H1 (cell line): ENCODE results near the gene TPRG1L. TPM values are rescaled to one million over a fixed set of nuclear protein-coding genes. Genes with fewer than 3 reads are reported as not detected.

Source experiments
- CTCF ChIA-PET: fragments of 300-600 bp; sonication (Branson Sonifier 250); formaldehyde crosslinking; loops from one replicate; lab custom pipeline; 2021; ENCODE audit not compliant: partially characterized antibody; lab: Charles Lee
- POLR2A ChIA-PET: fragments of 300-600 bp; sonication (Branson Sonifier 250); formaldehyde crosslinking; loops from one replicate; lab custom pipeline; 2021; ENCODE audit warnings: inconsistent platforms; ENCODE audit not compliant: partially characterized antibody; lab: Charles Lee
- DNase-seq, 2 experiments: peaks; one replicate each; pipeline versions ENCODE4 v3.0.0 to v3.0.0-alpha.2; 2010 to 2022; ENCODE audit warnings: low spot score in 2 of 2, low read depth in 1 of 2, mixed read lengths in 1 of 2
- FAIRE-seq: peaks from 2 replicates; lab custom pipeline; 2011; peaks lifted over from hg19 to GRCh38; lab: Jason Lieb, UNC
- H2AFZ ChIP-seq: 2 replicates; pipeline ENCODE4 v1.8.1; 2012; ENCODE audit warnings: low read length, inconsistent platforms
- H2AK5ac ChIP-seq: 2 replicates; pipeline ENCODE4 v1.6.1; 2013; ENCODE audit warnings: low read depth, low read length
- H2BK120ac ChIP-seq: replicated peaks from 2 replicates; pipeline ENCODE3; 2013; ENCODE audit warnings: low read depth, low read length, inconsistent platforms
- H2BK12ac ChIP-seq: 2 replicates; pipeline ENCODE4 v1.6.1; 2013; ENCODE audit warnings: low read depth, low read length
- H2BK15ac ChIP-seq: 2 replicates; pipeline ENCODE4 v1.6.1; 2013; ENCODE audit warnings: low read length
- H2BK20ac ChIP-seq: 2 replicates; pipeline ENCODE4 v1.6.1; 2013; ENCODE audit warnings: low read length
- H2BK5ac ChIP-seq: 2 replicates; pipeline ENCODE4 v1.6.1; 2013; ENCODE audit warnings: low read depth, low read length
- H3K14ac ChIP-seq: 2 replicates; pipeline ENCODE4 v1.6.1; 2013; ENCODE audit warnings: inconsistent platforms; ENCODE audit not compliant: insufficient read length
- H3K18ac ChIP-seq: 2 replicates; pipeline ENCODE4 v1.6.1; 2013; ENCODE audit warnings: low read length; ENCODE audit errors: extremely low read depth
- H3K23ac ChIP-seq: 2 replicates; pipeline ENCODE4 v1.6.1; 2013; ENCODE audit warnings: inconsistent platforms; ENCODE audit not compliant: insufficient read length
- H3K23me2 ChIP-seq: 2 replicates; pipeline ENCODE4 v1.6.1; 2013; ENCODE audit warnings: low read depth, low read length
- H3K27ac ChIP-seq: 2 replicates; pipeline ENCODE4 v1.6.1; 2011; ENCODE audit warnings: low read depth, low read length, inconsistent platforms
- H3K27me3 ChIP-seq, 4 experiments: replicated peaks in 1 of 4; 1 replicate in 1 of 4; 2 replicates in 3 of 4; pipeline versions ENCODE4 v1.6.1 to v1.8.1; 2011 to 2013; ENCODE audit warnings: low read length in 3 of 4, mild to moderate bottlenecking in 3 of 4, inconsistent platforms in 2 of 4, mixed read lengths in 2 of 4, moderate library complexity in 1 of 4; ENCODE audit not compliant: control insufficient read depth in 3 of 4, insufficient read depth in 3 of 4; ENCODE audit errors: extremely low read depth in 1 of 4
- H3K36me3 ChIP-seq, 4 experiments: 2 replicates each; pipeline versions ENCODE4 v1.6.1 to v1.8.1; 2011 to 2013; ENCODE audit warnings: mild to moderate bottlenecking in 4 of 4, low read length in 3 of 4, moderate library complexity in 2 of 4, control low read depth in 1 of 4, inconsistent platforms in 1 of 4; ENCODE audit not compliant: insufficient read depth in 4 of 4, control insufficient read depth in 2 of 4
- H3K4ac ChIP-seq: replicated peaks from 2 replicates; pipeline ENCODE3; 2013; ENCODE audit warnings: low read length, low read depth, mixed read lengths, inconsistent platforms; ENCODE audit not compliant: insufficient read length
- H3K4me1 ChIP-seq, 4 experiments: replicated peaks in 1 of 4; 1 replicate in 1 of 4; 2 replicates in 3 of 4; pipeline versions ENCODE4 v1.6.1 to v1.8.1; 2011 to 2013; ENCODE audit warnings: low read length in 3 of 4, inconsistent platforms in 2 of 4, mixed read lengths in 1 of 4; ENCODE audit not compliant: insufficient read depth in 4 of 4, control insufficient read depth in 3 of 4
- H3K4me2 ChIP-seq, 2 experiments: 2 replicates each; pipeline versions ENCODE4 v1.6.1 to v1.8.1; 2011 to 2013; ENCODE audit warnings: low read depth in 2 of 2, low read length in 2 of 2, control low read depth in 1 of 2, inconsistent platforms in 1 of 2, mild to moderate bottlenecking in 1 of 2; ENCODE audit not compliant: insufficient read depth in 1 of 2
- H3K4me3 ChIP-seq, 4 experiments: fragments of 200-600, 300-600 bp in 1 of 4; sonication (generic), shearing (Covaris generic), sonication (Bioruptor Twin) in 1 of 4; 2 replicates each; pipeline versions ENCODE4 v1.5.1 to v1.8.1; 2011 to 2016; ENCODE audit warnings: low read length in 4 of 4, low read depth in 3 of 4, control low read depth in 2 of 4, inconsistent platforms in 2 of 4, mild to moderate bottlenecking in 2 of 4, mixed read lengths in 1 of 4, moderate library complexity in 1 of 4; ENCODE audit not compliant: insufficient read depth in 2 of 4; ENCODE audit errors: extremely low read depth in 1 of 4
- H3K56ac ChIP-seq: replicated peaks from 2 replicates; pipeline ENCODE3; 2013; ENCODE audit warnings: low read depth, mild to moderate bottlenecking, mixed read lengths, low read length, inconsistent platforms; ENCODE audit not compliant: insufficient read length
- H3K79me1 ChIP-seq: 2 replicates; pipeline ENCODE4 v1.6.1; 2013; ENCODE audit warnings: low read depth, low read length, control low read depth
- H3K79me2 ChIP-seq, 2 experiments: 2 replicates each; pipeline versions ENCODE4 v1.6.1 to v1.8.1; 2012 to 2013; ENCODE audit warnings: low read length in 2 of 2, mild to moderate bottlenecking in 2 of 2, inconsistent platforms in 1 of 2; ENCODE audit not compliant: insufficient read depth in 2 of 2, control insufficient read depth in 1 of 2
- H3K9ac ChIP-seq, 4 experiments: replicated peaks in 1 of 4; 1 replicate in 1 of 4; 2 replicates in 3 of 4; pipeline versions ENCODE4 v1.6.1 to v1.8.1; 2011 to 2013; ENCODE audit warnings: low read depth in 3 of 4, low read length in 3 of 4, control low read depth in 2 of 4, mild to moderate bottlenecking in 2 of 4, moderate library complexity in 2 of 4, inconsistent platforms in 1 of 4; ENCODE audit errors: extremely low read depth in 1 of 4
- H3K9me3 ChIP-seq, 2 experiments: 2 replicates each; pipeline versions ENCODE4 v1.6.1 to v1.8.1; 2012 to 2013; ENCODE audit warnings: mild to moderate bottlenecking in 2 of 2, moderate library complexity in 2 of 2, control low read depth in 1 of 2, inconsistent platforms in 1 of 2, low read depth in 1 of 2, low read length in 1 of 2, mixed read lengths in 1 of 2; ENCODE audit not compliant: insufficient read depth in 2 of 2
- H4K20me1 ChIP-seq, 2 experiments: replicated peaks in 1 of 2; 2 replicates each; pipeline versions ENCODE3 to v1.8.1; 2011 to 2013; ENCODE audit warnings: inconsistent platforms in 2 of 2, low read length in 2 of 2, mild to moderate bottlenecking in 1 of 2; ENCODE audit not compliant: insufficient read depth in 2 of 2, control insufficient read depth in 1 of 2
- H4K5ac ChIP-seq: 2 replicates; pipeline ENCODE4 v1.6.1; 2013; ENCODE audit warnings: low read length, low read depth, mixed read lengths, inconsistent platforms; ENCODE audit not compliant: insufficient read length
- H4K8ac ChIP-seq: 2 replicates; pipeline ENCODE4 v1.8.0; 2013; ENCODE audit warnings: mild to moderate bottlenecking, moderate library complexity, low read length, inconsistent platforms; ENCODE audit not compliant: insufficient read depth; ENCODE audit errors: extremely low read depth
- H4K91ac ChIP-seq: replicated peaks from 2 replicates; pipeline ENCODE3; 2013; ENCODE audit warnings: low read length, mixed read lengths, inconsistent platforms; ENCODE audit not compliant: insufficient read length
- CBX5 ChIP-seq: fragments of 300-800, 300-1000 bp; sonication (generic); IDR thresholded peaks from 2 replicates; pipeline ENCODE4 v1.7.1; 2016; ENCODE audit warnings: antibody characterized with exemption, low read length, low read depth
- EP300 ChIP-seq, 2 experiments: IDR thresholded peaks; 1 replicate in 1 of 2; 2 replicates in 1 of 2; pipeline ENCODE4 v1.6.1; 2011 to 2012; ENCODE audit warnings: low read depth in 2 of 2, low read length in 2 of 2, mild to moderate bottlenecking in 2 of 2, borderline replicate concordance in 1 of 2, inconsistent platforms in 1 of 2, moderate library complexity in 1 of 2
- GABPA ChIP-seq: IDR thresholded peaks from 2 replicates; pipeline ENCODE4 v1.6.1; 2011; ENCODE audit warnings: mild to moderate bottlenecking, low read length, moderate library complexity, borderline replicate concordance; ENCODE audit not compliant: insufficient read depth
- GTF2F1 ChIP-seq: IDR thresholded peaks from 2 replicates; pipeline ENCODE4 v1.6.1; 2012; ENCODE audit warnings: low read depth, low read length, improper control_type of control experiment, borderline replicate concordance
- JUN ChIP-seq: IDR thresholded peaks from 2 replicates; pipeline ENCODE4 v1.6.1; 2011; ENCODE audit warnings: low read depth, mild to moderate bottlenecking, improper control_type of control experiment, low read length
- NRF1 ChIP-seq: IDR thresholded peaks from 2 replicates; pipeline ENCODE4 v1.6.1; 2011; ENCODE audit warnings: mild to moderate bottlenecking, low read depth, low read length, improper control_type of control experiment
- PHF8 ChIP-seq: fragments of 200-600 bp; sonication (generic); conservative IDR thresholded peaks from 2 replicates; pipeline ENCODE4 v1.7.1; 2012; ENCODE audit warnings: low read depth, mild to moderate bottlenecking, inconsistent platforms, low read length, moderate library complexity
- SAP30 ChIP-seq: fragments of 300-600 bp; sonication (generic); IDR thresholded peaks from 2 replicates; pipeline ENCODE4 v1.7.1; 2012; ENCODE audit warnings: low read length, moderate library complexity, mild to moderate bottlenecking, inconsistent platforms; ENCODE audit not compliant: insufficient read depth, insufficient replicate concordance
- SP2 ChIP-seq: IDR thresholded peaks from 2 replicates; pipeline ENCODE4 v1.6.1; 2012; ENCODE audit warnings: mild to moderate bottlenecking, low read length, inconsistent platforms
- TBP ChIP-seq: IDR thresholded peaks from 2 replicates; pipeline ENCODE4 v1.6.1; 2011; ENCODE audit warnings: low read depth, low read length, improper control_type of control experiment
- WGBS, 2 experiments: shearing (Covaris generic) in 1 of 2; methylation state at CpG; one replicate each; pipeline versions ENCODE4 v1.1.6 to v1.1.7; 2013 to 2015; ENCODE audit warnings: low lambda C conversion rate in 2 of 2, mixed read lengths in 2 of 2, inconsistent platforms in 1 of 2, low coverage in 1 of 2, missing lambda C conversion rate in 1 of 2; ENCODE audit not compliant: insufficient replicate concordance in 2 of 2, insufficient coverage in 1 of 2, insufficient read length in 1 of 2; ENCODE audit errors: extremely low coverage in 1 of 2, missing lambda C conversion rate in 1 of 2; 5-methylcytosine and 5-hydroxymethylcytosine counted together
- polyA plus RNA-seq, 7 experiments: library from polyadenylated mRNA; depleted of rRNA in 3 of 7; stranded (reverse) in 5 of 7; unstranded in 2 of 7; fragments of >200 nt in 5 of 7; fragments of 200-250 nt in 2 of 7; gene quantifications; 1 replicate in 5 of 7; 2 replicates in 1 of 7; 4 replicates in 1 of 7; pipeline versions ENCODE4 v1.2.1 to v1.2.3, GENCODE V29; 2011 to 2013; ENCODE audit warnings: missing spikeins in 2 of 7, mixed read lengths in 2 of 7
- total RNA-seq: library from RNA; stranded (reverse); fragmentation: NEBNext Ultra II Directional; extraction: Animal tissue kit (Norgen Biotek cat#: 25700); gene quantifications from 2 replicates; pipeline ENCODE4 v1.2.1, GENCODE V29; 2021
- TF ChIP-seq, protein P1 (sequence below): IDR thresholded peaks from 2 replicates; pipeline ENCODE4 v1.6.1; 2012; ENCODE audit warnings: inconsistent platforms
- TF ChIP-seq, protein P2 (sequence below): IDR thresholded peaks from 2 replicates; pipeline ENCODE4 v1.6.1; 2011; ENCODE audit warnings: low read length, improper control_type of control experiment

TPRG1L gene
- total and polyA plus RNA-seq, 2 of the 8 experiments (the other 6 are each of a cell fraction or from before 2014, with no cell fraction given), result 21.7 to 22.3 TPM

DNA sequence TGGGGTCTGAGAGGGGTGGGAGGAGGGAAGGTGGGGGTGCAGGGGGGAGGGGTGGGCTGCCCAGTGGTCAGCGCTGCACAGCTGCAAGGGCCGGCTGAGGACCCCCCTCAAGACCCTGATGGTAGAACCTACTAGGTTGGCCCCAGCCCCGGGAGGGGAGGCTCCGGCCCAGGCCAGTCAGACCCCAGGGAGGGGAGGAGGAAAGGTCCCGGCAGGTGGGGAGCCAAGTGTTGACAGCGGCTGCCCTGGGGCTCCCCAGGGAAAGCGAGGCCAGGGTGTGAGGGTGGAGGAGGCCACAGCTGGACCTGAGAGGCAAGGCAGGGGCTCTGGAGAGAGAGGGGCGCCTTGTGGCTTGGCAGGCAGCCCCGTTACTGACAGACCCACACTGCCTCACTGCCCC is 44.6 kb upstream of the TPRG1L start:
- DNase-seq, result no peak
- H2AFZ ChIP-seq, result no peak overlapping the region
- ChIA-PET POLR2A (no interaction called here), CTCF (interaction anchor here (1.0 to 6.8 kb wide), 4 partner anchors 10 to 127 kb away, joined by 4 to 56 read pairs (median 10); no protein-coding TSS in a partner anchor)
- no peak overlapping the region for H2BK120ac ChIP-seq
- no peaks in the 10 kb centered on the region; the same call in 1 of the 2 replicates for H3K79me1 ChIP-seq
- H3K56ac ChIP-seq, result no peak overlapping the region
- no peak overlapping the region for H3K18ac ChIP-seq
- no peak overlapping the region for H4K91ac ChIP-seq
- H2BK5ac ChIP-seq, result no peak overlapping the region
- no peaks in the 10 kb centered on the region for H4K20me1 ChIP-seq
- H3K4ac ChIP-seq, result no peak overlapping the region
- FAIRE-seq, result no peak
- no peak overlapping the region for H3K23ac ChIP-seq
- no peak overlapping the region for H2BK15ac ChIP-seq
- H3K9me3 ChIP-seq, result peaks cover 8 to 17% of the 10 kb centered on the region in 2 experiments; a peak in 2 of 4 replicates
- no peaks in the 10 kb centered on the region for H3K79me2 ChIP-seq
- H3K4me1 ChIP-seq, result no peaks in the 10 kb centered on the region; a peak in 1 of 7 replicates
- no peak overlapping the region for H2BK20ac ChIP-seq
- H2AK5ac ChIP-seq, result no peak overlapping the region
- no peak overlapping the region for H4K5ac ChIP-seq
- H4K8ac ChIP-seq, result no peak overlapping the region
- no peak overlapping the region for H3K14ac ChIP-seq
- no peaks in the 10 kb centered on the region for H3K27me3 ChIP-seq
- H3K9ac ChIP-seq, result no peak overlapping the region
- WGBS, 2 experiments, result 100% methylated on average over 4 of the region's 9 CpGs; no CpG with 5 or more reads in 1 of the 2 experiments
- 0 out of 2 replicates have a peak, but pooled peaks cover 3% of the 10 kb centered on the region for H3K23me2 ChIP-seq
- H3K36me3 ChIP-seq, result no peaks in the 10 kb centered on the region
- H3K4me2 ChIP-seq, result no peak overlapping the region
- no peak overlapping the region for H2BK12ac ChIP-seq
- no peak overlapping the region for H3K4me3 ChIP-seq
- no peak overlapping the region for H3K27ac ChIP-seq
- TF ChIP-seq PHF8, result no peak
- TF ChIP-seq, protein P1, sequence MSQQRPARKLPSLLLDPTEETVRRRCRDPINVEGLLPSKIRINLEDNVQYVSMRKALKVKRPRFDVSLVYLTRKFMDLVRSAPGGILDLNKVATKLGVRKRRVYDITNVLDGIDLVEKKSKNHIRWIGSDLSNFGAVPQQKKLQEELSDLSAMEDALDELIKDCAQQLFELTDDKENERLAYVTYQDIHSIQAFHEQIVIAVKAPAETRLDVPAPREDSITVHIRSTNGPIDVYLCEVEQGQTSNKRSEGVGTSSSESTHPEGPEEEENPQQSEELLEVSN, result no peak
- TF ChIP-seq JUN, result no peak
- TF ChIP-seq, protein P2, sequence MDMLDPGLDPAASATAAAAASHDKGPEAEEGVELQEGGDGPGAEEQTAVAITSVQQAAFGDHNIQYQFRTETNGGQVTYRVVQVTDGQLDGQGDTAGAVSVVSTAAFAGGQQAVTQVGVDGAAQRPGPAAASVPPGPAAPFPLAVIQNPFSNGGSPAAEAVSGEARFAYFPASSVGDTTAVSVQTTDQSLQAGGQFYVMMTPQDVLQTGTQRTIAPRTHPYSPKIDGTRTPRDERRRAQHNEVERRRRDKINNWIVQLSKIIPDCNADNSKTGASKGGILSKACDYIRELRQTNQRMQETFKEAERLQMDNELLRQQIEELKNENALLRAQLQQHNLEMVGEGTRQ, result no peak
- no peak for TF ChIP-seq SAP30
- no peak for TF ChIP-seq NRF1
- TF ChIP-seq CBX5, result no peak
- TF ChIP-seq GABPA, result no peak
- no peak for TF ChIP-seq SP2
- no peak for TF ChIP-seq GTF2F1
- no peak for TF ChIP-seq TBP
- TF ChIP-seq EP300 (IDR thresholded peaks at IDR 0.05; ENCODE audit: borderline replicate concordance in 1 of 2, low read depth in 2 of 2, low read length in 2 of 2), result no peak
